HEK293 (cell line): ENCODE measurements around the gene PPARD.
A peak's percentile ranks its signal among the peaks of the same experiment; 100 is the strongest.

ENCODE experiments used
- CTCF ChIA-PET: fragments of 350-600 bp; formaldehyde crosslinking; extraction: SDS; loops from one replicate; lab custom pipeline; 2021; ENCODE audit warnings: antibody characterized with exemption; lab: Yijun Ruan, JAX
- POLR2A ChIA-PET: fragments of 300-600 bp; formaldehyde crosslinking; extraction: SDS; loops from one replicate; lab custom pipeline; 2020; ENCODE audit warnings: antibody characterized with exemption, inconsistent platforms; lab: Yijun Ruan, JAX
- H3K27ac ChIP-seq: fragments of 200-500 bp; sonication (Bioruptor generic); 2 replicates; pipeline ENCODE4 v1.5.1; 2014; ENCODE audit warnings: low read depth, low read length, control low read depth, inconsistent platforms; ENCODE audit errors: extremely low read depth
- H3K36me3 ChIP-seq, 2 experiments: fragments of 200-500 bp in 1 of 2; sonication (Bioruptor generic) in 1 of 2; 1 replicate in 1 of 2; 2 replicates in 1 of 2; pipeline ENCODE4 v1.5.1; 2014 to 2017; ENCODE audit warnings: inconsistent platforms in 2 of 2, low read length in 2 of 2; ENCODE audit not compliant: control insufficient read depth in 2 of 2, insufficient read depth in 1 of 2
- H3K4me1 ChIP-seq: fragments of 200-500 bp; sonication (Bioruptor generic); 2 replicates; pipeline ENCODE4 v1.5.1; 2014; ENCODE audit warnings: mild to moderate bottlenecking, low read length, inconsistent platforms; ENCODE audit not compliant: control insufficient read depth, insufficient read depth
- H3K4me3 ChIP-seq: 2 replicates; pipeline ENCODE4 v1.5.1; 2011; ENCODE audit warnings: low read depth, mild to moderate bottlenecking, control low read depth, low read length, moderate library complexity
- H3K9me3 ChIP-seq: fragments of 200-500 bp; sonication (Bioruptor generic); 2 replicates; pipeline ENCODE4 v1.5.1; 2014; ENCODE audit warnings: low read depth, low read length, inconsistent platforms; ENCODE audit not compliant: control insufficient read depth, insufficient read depth
- KLF1 ChIP-seq: fragments of 450-650 bp; formaldehyde crosslinking; IDR thresholded peaks from 2 replicates; pipeline ENCODE4 v1.5.1; 2016; ENCODE audit warnings: missing biosample characterization, missing genetic modification characterization
- KLF9 ChIP-seq: fragments of 450-650 bp; formaldehyde crosslinking; IDR thresholded peaks from 2 replicates; pipeline ENCODE4 v1.5.1; 2016; ENCODE audit warnings: missing biosample characterization, missing genetic modification characterization, low read depth
- PRDM1 ChIP-seq: fragments of 450-650 bp; formaldehyde crosslinking; IDR thresholded peaks from 2 replicates; pipeline ENCODE4; 2016; ENCODE audit warnings: missing biosample characterization, missing genetic modification characterization
- PRDM10 ChIP-seq: fragments of 450-650 bp; formaldehyde crosslinking; IDR thresholded peaks from 2 replicates; pipeline ENCODE4 v1.5.1; 2016; ENCODE audit warnings: missing biosample characterization, missing genetic modification characterization
- ZBTB11 ChIP-seq: fragments of 450-650 bp; formaldehyde crosslinking; conservative IDR thresholded peaks from 2 replicates; pipeline ENCODE4 v1.5.1; 2016; ENCODE audit warnings: low read depth, missing biosample characterization, missing genetic modification characterization
- ZBTB8A ChIP-seq: fragments of 450-650 bp; formaldehyde crosslinking; IDR thresholded peaks from 2 replicates; pipeline ENCODE4 v1.5.1; 2016; ENCODE audit warnings: missing biosample characterization, missing genetic modification characterization
- ZFHX2 ChIP-seq: fragments of 450-650 bp; formaldehyde crosslinking; conservative IDR thresholded peaks from 2 replicates; pipeline ENCODE4 v1.5.1; 2016; ENCODE audit warnings: missing biosample characterization, missing genetic modification characterization
- ZNF174 ChIP-seq: fragments of 450-650 bp; formaldehyde crosslinking; IDR thresholded peaks from 2 replicates; pipeline ENCODE4 v1.5.0; 2017; ENCODE audit warnings: missing biosample characterization, mild to moderate bottlenecking, missing genetic modification characterization
- ZNF221 ChIP-seq: fragments of 450-650 bp; formaldehyde crosslinking; IDR thresholded peaks from 2 replicates; pipeline ENCODE4 v1.5.1; 2017; ENCODE audit warnings: missing biosample characterization, missing genetic modification characterization, borderline replicate concordance
- ZNF292 ChIP-seq: fragments of 450-650 bp; formaldehyde crosslinking; IDR thresholded peaks from 2 replicates; pipeline ENCODE4 v1.5.1; 2016; ENCODE audit warnings: low read depth, missing biosample characterization, missing genetic modification characterization, borderline replicate concordance
- ZNF341 ChIP-seq: fragments of 450-650 bp; formaldehyde crosslinking; IDR thresholded peaks from 2 replicates; pipeline ENCODE4; 2016; ENCODE audit warnings: low read depth, missing biosample characterization, missing genetic modification characterization
- ZNF391 ChIP-seq: fragments of 450-650 bp; formaldehyde crosslinking; IDR thresholded peaks from 2 replicates; pipeline ENCODE4 v1.5.1; 2016; ENCODE audit warnings: low read depth, missing biosample characterization, missing genetic modification characterization, borderline replicate concordance
- ZNF416 ChIP-seq: fragments of 450-650 bp; formaldehyde crosslinking; IDR thresholded peaks from 2 replicates; pipeline ENCODE4 v1.5.1; 2016; ENCODE audit warnings: missing biosample characterization, missing genetic modification characterization
- ZNF501 ChIP-seq: fragments of 450-650 bp; formaldehyde crosslinking; IDR thresholded peaks from 2 replicates; pipeline ENCODE4 v1.5.1; 2016; ENCODE audit warnings: missing biosample characterization, missing genetic modification characterization
- ZNF510 ChIP-seq: fragments of 450-650 bp; formaldehyde crosslinking; IDR thresholded peaks from 2 replicates; pipeline ENCODE4 v1.5.1; 2018; ENCODE audit warnings: mild to moderate bottlenecking, missing genetic modification characterization, missing biosample characterization; ENCODE audit not compliant: insufficient replicate concordance
- ZNF514 ChIP-seq: fragments of 450-650 bp; formaldehyde crosslinking; IDR thresholded peaks from 2 replicates; pipeline ENCODE4 v1.5.1; 2016; ENCODE audit warnings: missing biosample characterization, missing genetic modification characterization
- ZNF548 ChIP-seq: fragments of 450-650 bp; formaldehyde crosslinking; IDR thresholded peaks from 2 replicates; pipeline ENCODE4 v1.5.1; 2016; ENCODE audit warnings: missing biosample characterization, missing genetic modification characterization
- ZNF623 ChIP-seq: fragments of 450-650 bp; formaldehyde crosslinking; IDR thresholded peaks from 2 replicates; pipeline ENCODE4 v1.5.1; 2016; ENCODE audit warnings: missing biosample characterization, missing genetic modification characterization
- ZNF658 ChIP-seq: fragments of 450-650 bp; formaldehyde crosslinking; IDR thresholded peaks from 2 replicates; pipeline ENCODE4; 2016; ENCODE audit warnings: missing biosample characterization, missing genetic modification characterization
- ZNF660 ChIP-seq: fragments of 450-650 bp; IDR thresholded peaks from 2 replicates; pipeline ENCODE4 v1.5.1; 2018; ENCODE audit warnings: missing biosample characterization, mild to moderate bottlenecking, missing genetic modification characterization
- ZNF768 ChIP-seq: fragments of 450-650 bp; formaldehyde crosslinking; IDR thresholded peaks from 2 replicates; pipeline ENCODE4 v1.5.1; 2018; ENCODE audit warnings: missing biosample characterization, mild to moderate bottlenecking, missing genetic modification characterization
- ZNF792 ChIP-seq: fragments of 450-650 bp; formaldehyde crosslinking; IDR thresholded peaks from 2 replicates; pipeline ENCODE4 v1.5.1; 2016; ENCODE audit warnings: missing biosample characterization, missing genetic modification characterization
- ZNF837 ChIP-seq: fragments of 450-650 bp; formaldehyde crosslinking; IDR thresholded peaks from 2 replicates; pipeline ENCODE4 v1.5.1; 2016; ENCODE audit warnings: missing biosample characterization, missing genetic modification characterization

Gene PPARD

GRCh38 chr6:35295521-35296315, 46.6 kb upstream of the PPARD start:
- Histone ChIP-seq H3K27ac (no peak overlapping the region), H3K36me3 (peaks cover 0 to 48% of the 10 kb centered on the region in 2 experiments; a peak in 2 of 3 replicates), H3K4me1 (no peaks in the 10 kb centered on the region), H3K4me3 (no peak overlapping the region), H3K9me3 (no peaks in the 10 kb centered on the region)
- ChIA-PET CTCF (interaction anchor here (0.5 to 5.9 kb wide), 23 partner anchors 9 to 581 kb away, joined by 3 to 74 read pairs (median 4); partner anchors contain the start of genes FANCE and RPL10A), POLR2A (interaction anchor here (1.0 to 1.6 kb wide), 3 partner anchors 22 to 176 kb away, joined by 3 to 8 read pairs (median 4); no protein-coding TSS in a partner anchor)
- TF ChIP-seq ZNF768 (tag by site-specific recombination) (no peak), ZNF837 (tag by site-specific recombination) (no peak), PRDM1 (tag by site-specific recombination) (no peak), ZNF341 (no peak), PRDM10 (tag by site-specific recombination) (no peak), ZNF174 (no peak), ZNF660 (tag by site-specific recombination) (no peak), ZNF292 (no peak), ZBTB8A (tag by site-specific recombination) (no peak), ZNF548 (tag by site-specific recombination) (no peak), ZFHX2 (tag by site-specific recombination) (no peak), ZNF514 (tag by site-specific recombination) (no peak), ZNF221 (tag by site-specific recombination) (no peak), ZNF623 (no peak), ZNF792 (tag by site-specific recombination) (no peak)
- TF ChIP-seq, all 188 proteins: peak for 0

GRCh38 chr6:35296931-35297600, 45.3 kb upstream of the PPARD start:
- Histone ChIP-seq H3K4me1 (no peaks in the 10 kb centered on the region), H3K27ac (no peak overlapping the region), H3K36me3 (peaks cover 0 to 34% of the 10 kb centered on the region in 2 experiments; a peak in 2 of 3 replicates), H3K9me3 (no peaks in the 10 kb centered on the region), H3K4me3 (no peak overlapping the region)
- ChIA-PET CTCF (interaction anchor here (0.6 to 5.9 kb wide), 17 partner anchors 8 to 440 kb away, joined by 3 to 74 read pairs (median 5); partner anchors contain the start of genes ARMC12 and FANCE), POLR2A (no interaction called here)
- 0 out of 2 replicates have a peak, but pooled peaks have one; percentile 25 for TF ChIP-seq KLF9 (tag by site-specific recombination)
- TF ChIP-seq ZNF510 (tag by site-specific recombination), result no peak
- TF ChIP-seq PRDM10 (tag by site-specific recombination), result peak; percentile 53; the same call in 1 of the 2 replicates
- no peak for TF ChIP-seq ZNF391
- no peak for TF ChIP-seq ZNF658 (tag by site-specific recombination)
- TF ChIP-seq ZNF501, result no peak
- TF ChIP-seq ZNF221 (tag by site-specific recombination), result no peak
- 0 out of 2 replicates have a peak, but pooled peaks have one; percentile 23 for TF ChIP-seq KLF1 (tag by site-specific recombination)
- no peak for TF ChIP-seq ZNF416 (tag by site-specific recombination)
- no peak for TF ChIP-seq ZBTB11
